ENCODE measurements around the gene TP53I13.
A peak's percentile ranks its signal among the peaks of the same experiment; 100 is the strongest.
"Not testable (repeated sequence)": the region's sequence is repeated elsewhere in the genome, so short reads cannot be mapped to it uniquely, and the experiment has no call there.

TP53I13 gene, protein sequence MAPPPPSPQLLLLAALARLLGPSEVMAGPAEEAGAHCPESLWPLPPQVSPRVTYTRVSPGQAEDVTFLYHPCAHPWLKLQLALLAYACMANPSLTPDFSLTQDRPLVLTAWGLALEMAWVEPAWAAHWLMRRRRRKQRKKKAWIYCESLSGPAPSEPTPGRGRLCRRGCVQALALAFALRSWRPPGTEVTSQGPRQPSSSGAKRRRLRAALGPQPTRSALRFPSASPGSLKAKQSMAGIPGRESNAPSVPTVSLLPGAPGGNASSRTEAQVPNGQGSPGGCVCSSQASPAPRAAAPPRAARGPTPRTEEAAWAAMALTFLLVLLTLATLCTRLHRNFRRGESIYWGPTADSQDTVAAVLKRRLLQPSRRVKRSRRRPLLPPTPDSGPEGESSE

DNA sequence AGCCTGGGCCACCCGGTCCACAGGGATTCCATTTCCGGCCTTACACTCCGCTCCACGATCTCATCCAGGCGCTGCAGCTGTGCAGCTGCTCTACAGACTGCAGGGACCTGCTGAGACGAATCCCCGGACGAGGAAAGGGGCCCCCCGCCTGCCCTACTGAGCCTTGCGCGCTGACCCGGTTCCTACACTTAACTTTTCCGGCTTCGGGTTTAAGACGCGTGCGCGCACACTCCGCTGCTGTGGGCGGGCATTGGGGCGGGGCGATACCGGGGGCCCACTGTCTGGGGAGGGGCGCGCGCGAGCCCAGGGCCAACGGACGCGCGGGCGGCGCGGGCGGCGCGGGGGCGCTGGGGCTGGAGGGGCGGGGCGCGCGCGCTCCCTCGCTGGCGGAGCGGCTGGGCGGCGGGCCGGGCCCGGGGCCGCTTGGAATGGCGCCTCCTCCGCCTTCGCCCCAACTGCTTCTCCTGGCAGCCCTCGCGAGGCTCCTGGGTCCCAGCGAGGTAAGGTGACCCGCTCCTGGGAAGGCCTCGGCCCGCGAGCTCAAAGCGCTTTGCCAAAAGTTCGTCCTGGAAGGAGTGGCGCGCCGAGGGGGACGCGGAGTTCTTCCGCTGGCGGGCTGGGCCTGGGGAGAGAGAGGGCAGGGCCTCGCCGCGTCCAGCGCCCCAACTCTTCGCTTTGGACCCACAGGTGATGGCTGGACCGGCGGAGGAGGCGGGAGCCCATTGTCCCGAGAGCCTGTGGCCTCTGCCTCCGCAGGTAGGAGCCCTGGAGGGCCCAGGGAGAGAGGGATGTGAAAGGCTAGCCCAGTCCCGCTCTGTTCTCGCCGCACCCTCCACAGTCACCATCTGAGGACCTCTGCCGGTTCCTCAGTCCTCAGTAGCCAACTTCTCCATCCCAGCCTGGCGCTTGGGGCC is at the start of gene TP53I13:
TSS of gene TP53I13 (plus strand) at position 371 of the 914 bp plus-strand sequence. CDS start at position 429, 58 bp downstream.
- peak; percentile 85 for DNase-seq

DNA sequence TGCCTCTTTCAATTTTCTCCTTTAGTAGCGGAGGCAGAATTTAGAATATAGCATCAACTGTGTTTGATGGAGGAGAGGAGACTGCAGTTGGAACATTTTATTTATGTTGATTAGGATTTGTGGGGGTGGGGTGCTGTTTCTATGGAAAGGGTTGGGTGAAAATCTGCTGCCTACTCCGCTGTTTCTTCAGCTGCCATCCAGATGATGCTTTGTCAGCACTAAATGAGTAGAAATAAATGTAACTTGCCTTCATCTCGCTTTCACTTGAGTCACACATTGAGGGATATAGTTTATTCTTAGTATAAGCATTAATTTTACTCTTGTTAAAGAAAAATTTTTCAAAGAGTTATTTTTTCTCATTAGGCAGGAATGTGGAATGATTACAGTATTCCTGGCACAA is 43.8 kb upstream of the TP53I13 start:
- no peak for DNase-seq

DNA sequence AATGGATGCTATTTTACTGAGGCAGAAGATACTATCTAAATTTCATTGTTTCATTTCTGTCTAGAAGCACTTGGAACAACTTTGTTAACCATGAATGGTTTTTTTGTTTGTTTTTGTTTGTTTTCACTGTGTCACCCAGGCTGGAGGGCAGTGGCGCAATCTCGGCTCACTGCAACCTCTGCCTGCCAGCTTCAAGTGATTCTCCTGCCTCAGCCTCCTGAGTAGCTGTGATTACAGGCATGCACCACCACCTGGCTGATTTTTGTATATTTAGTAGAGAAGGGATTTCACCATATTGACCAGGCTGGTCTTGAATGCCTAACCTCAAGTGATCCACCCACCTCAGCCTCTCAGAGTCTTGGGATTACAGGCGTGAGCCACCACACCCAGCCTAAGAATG is 42.2 kb upstream of the TP53I13 start:
- no peak for DNase-seq

DNA sequence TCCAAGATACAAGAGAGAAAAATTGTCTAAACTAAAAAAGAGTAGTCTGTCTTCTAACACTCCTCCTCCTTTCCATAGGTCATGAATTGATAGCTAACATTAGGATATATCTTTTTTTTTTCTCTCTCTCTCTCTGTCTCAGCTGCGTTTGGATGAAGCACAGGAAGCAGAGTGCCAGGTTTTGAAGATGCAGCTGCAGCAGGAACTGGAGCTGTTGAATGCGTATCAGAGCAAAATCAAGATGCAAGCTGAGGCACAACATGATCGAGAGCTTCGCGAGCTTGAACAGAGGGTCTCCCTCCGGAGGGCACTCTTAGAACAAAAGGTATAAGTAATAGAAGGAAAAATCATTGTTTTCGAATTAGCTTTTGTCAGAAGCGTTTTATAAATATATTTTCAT is 34.5 kb upstream of the TP53I13 start:
- no peak for DNase-seq

DNA sequence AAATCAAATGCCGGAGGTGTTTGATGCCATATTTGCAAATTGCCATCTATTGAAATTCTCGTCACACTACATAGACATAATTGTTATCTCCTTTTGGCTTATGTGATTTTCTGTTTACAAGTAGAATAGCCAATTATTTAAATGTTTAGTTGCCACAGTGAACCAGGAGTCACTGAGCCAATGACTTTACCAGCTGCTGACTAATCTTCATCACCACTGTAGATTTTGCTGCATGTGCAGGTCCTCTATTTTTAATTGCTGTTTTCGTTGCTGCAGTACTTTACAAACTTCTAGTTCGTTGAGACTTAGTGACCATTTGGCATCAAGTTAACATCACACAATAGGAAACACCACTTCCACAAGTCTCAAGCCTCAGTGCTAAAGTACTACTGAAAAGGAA is 24.4 kb upstream of the TP53I13 start:
- no peak for DNase-seq

DNA sequence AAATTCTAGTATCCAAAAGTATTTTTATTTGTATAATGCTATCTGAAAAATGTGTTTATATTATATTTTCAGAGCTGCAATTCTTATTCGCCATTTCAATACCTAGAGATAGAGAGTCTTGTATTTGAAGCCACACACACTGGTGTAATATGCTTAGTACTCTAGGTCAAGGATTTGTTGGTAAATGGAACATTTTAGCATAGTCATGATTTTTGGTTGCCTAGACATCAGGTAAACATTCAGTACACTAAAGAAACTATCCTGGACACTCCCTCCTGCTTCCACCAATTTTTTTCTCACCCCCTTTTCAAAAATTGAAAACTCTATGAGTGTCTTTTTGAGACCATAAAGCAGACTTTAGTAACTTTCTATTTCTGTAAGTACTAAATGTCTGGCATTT is 22.4 kb upstream of the TP53I13 start:
- DNase-seq = peak; percentile 32

DNA sequence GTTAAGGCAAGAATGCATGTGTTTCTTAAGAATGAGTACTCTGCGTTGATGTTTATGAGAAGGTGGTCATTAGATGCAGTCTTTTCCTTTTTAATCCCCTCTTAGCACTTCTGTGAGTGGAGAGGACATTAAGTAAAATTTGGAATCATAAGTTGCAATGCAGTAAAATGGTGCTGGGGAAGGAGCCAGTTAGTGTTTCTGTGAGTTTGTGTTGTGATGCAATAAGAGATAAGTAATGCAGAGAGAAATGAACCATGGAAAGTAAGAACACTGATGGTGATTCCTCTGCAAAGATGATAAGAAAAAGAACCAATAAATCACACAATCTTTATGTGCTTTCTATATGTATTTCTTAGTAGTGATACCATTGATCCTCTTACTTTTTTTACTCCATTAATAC is 21.7 kb upstream of the TP53I13 start:
- DNase-seq = peak; percentile 32

DNA sequence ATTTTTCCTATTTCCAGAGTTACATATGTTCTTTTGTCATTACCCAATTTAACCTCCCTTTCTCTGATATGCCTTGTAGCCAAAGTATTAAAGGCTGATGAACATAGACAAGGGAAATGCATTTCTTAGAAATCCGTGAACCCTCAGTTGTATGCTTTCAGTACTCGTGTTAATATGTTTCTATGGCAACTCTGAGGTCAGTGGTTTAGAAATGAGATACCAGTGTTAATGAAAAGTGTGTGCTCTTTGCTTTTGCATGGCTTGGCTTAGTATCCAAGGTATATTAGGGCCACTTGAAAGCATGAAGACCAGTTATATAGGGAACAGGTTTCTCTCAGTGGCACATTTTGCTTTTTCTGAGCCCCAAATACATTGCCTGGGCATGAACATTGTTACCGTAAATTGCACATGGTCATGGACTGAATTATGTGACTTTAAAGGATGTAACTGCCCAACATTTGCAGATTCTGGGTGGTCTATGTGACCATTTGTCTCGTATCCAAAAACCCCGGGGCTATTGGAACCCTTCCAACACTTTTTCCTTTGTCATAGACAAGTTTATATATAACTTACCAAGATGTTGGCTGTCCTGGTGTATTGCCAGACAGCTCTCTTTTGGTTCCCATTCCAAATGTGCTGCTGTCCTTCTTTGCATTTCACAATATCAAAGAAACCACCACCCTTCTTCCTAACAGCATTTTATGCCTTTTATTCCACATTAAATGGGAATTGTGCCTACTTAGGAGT is 19.2 kb upstream of the TP53I13 start:
- peak; percentile 76 for DNase-seq

DNA sequence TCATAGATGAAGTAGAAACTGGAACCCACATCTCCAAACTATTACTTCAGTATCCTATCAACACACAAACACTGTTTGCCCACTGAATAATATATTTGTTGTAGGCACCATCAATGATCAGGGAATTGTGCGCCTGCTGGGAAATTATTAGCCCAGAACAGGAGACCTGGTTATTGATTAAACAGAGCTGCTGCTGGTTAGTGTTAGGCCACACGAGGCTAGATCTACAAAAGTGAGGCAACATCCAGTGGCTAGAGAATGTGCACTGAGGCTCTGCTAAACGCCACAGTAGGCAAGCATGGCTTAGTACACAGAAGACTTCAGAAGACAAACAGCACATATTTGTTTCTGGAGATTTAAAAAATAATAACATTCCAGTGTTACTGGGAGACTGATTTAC is 12.7 kb upstream of the TP53I13 start:
- no peak for DNase-seq

DNA sequence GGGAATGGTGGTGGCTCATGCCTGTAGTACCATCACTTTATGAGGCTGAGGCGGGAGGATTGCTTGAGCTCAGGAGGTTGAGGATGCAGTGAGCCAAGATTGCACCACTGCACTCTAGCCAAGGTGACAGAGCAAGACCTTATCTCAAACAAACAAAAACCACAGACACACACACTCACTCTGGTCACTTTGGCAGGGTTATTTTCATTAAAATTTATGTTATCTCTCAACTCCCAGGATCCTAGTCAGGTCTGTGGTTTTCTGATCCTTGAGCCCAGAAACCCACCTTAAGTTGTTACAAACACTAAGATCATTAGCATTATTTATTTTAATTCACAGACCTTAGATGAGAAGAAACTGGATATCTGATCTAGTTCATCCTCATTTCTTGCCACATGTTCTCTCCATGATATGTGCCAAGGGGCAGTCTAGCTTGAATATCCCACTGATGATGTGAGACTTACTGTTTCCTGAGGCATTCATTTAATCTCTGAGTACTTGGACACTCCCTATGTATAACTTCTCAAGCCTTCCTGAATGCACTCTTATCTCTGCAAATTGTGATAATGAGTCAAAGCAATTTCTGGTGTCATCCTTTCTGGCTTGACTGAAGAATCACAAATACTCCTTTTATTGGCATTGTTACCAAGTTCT is 11.3 kb upstream of the TP53I13 start:
- DNase-seq = peak; percentile 82

DNA sequence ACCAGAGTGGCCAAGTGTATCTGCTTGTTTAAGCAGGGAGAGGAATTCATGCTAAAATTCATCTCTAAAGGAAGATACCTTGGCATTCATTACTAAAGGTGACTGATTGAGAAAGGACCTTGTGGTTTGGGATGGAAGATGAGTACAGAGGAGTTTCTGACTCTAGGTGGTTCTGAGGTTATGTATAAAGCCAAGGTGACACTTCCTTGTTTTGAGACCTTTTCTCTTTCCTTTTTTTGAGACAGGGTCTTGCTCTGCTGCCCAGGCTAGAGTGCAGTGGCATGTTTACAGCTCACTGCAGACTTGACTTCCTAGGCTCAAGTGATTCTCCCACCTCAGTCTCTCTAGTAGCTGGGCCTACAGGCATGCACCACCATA is 10.8 kb upstream of the TP53I13 start:
- DNase-seq = no peak

DNA sequence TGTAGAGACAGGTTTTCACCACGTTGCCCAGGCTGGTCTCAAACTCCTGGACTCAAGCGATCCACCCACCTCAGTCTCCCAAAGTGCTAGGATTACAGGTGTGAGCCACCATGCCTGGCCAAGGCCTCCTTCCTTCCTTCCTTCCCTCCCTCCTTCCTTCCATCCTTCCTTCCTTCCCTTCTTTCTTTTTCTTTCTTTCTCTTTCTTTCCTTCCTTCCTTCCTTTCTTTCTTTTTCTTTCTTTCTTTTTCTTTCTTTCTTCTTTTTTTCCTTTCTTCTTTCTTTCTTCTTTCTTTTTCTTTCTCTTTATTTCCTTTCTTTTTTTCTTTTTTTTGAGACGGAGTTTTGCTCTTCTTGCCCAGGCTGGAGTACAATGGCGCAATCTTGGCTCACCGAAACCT is 10.4 kb upstream of the TP53I13 start:
- DNase-seq = not testable (repeated sequence)

DNA sequence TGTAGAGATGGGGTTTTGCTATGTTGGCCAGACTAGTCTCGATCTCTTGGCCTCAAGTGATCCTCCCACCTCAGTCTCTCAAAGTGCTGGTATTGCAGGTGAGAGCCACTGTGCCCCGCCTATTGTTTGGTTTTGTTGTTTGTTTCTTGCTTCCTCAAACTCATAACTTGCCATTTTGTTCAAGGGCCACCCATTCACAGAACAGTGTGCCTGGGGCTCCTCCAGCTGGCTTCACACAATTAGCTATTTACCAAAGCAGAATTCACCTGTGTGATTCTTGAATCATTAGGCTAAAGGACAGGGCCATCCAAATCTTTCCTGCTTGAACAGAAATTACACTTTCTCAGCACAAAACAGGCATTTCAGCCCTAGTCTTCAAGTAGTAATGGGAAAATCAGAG is 8.9 kb upstream of the TP53I13 start:
- no peak for DNase-seq

DNA sequence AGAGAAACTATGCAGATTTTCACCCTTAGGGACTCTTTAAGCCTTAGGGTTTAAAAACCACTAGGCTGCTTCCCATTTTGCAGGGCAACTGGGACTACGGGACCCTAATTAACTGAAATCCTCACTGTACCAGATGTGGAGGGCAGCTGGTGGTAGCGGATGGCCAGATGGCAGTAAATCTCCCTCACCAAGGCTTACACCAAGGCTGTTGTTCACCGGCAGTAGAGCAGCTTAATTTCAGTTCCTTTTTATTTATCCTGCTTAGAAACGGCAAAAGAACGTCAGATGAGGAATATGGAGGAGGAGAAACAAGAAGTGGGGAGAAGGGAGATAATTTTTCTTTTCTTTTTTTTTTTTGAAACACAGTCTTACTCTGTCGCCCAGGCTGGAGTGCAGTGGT is 8.2 kb upstream of the TP53I13 start:
- no peak for DNase-seq

DNA sequence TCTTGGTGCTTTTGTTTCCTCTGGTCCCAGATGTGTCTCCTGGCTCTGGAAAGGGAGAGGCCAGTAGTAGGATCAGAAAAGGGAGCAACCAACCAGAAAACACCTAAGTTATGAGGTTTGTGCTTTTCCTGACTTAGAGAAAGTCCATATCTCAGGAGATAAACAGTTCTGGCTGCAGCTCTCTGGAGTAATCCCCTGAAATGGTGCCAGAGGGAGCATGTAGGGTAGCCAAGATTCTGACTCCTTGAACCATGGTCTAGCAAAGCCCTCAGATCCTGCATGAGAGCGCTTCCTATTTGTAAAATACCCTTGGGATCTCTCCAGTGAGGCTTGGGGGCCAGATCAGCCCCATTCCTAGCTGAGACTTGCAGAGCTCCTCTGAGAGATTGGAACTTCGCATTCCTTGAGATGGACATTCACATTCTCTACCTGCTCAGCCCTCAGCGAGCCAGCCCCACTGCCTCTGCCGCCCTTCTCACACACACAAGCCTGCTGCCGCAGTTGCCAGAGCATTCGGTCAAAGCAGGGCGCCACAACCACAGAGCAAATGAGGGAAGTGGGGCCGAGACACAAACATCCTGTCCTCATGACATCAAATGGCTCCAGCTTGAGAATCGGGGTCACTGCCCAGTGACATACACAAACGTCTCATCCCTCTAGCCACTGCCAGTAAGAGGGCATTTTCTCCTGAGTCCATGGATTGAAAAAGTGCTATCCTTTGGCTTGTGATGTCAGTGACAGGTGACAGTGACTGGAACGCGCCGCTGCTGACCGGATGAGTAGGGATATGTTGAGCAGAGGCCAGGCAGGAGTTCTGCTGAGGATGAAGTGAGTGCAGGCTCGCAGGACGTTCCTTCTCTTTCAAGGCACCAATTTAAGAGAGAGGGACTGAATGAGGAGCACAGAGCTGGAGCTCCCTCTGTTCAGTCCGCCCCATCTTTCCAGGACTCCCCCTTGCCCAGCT is 6.7 kb upstream of the TP53I13 start:
- DNase-seq = no peak

DNA sequence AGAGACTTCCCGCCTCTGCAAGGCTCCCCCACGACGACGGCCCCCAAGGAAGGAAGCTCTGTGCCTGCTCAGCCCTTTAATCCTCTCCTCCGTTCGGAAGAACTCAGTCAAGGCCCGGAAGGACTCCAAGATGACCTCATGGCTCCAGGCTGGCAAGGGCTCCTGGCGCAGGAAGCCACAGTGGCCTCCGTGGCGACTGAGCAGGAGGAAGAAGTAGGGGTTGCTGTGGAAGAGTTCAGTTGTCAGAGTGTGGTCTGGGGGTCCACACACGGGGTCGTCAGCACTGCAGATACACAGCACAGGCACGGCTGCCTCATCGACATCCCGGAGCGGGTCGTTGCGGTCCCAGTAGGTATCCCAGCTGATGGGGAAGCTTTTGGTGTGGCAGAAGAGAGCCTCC is 5.9 kb upstream of the TP53I13 start:
- no peak for DNase-seq

DNA sequence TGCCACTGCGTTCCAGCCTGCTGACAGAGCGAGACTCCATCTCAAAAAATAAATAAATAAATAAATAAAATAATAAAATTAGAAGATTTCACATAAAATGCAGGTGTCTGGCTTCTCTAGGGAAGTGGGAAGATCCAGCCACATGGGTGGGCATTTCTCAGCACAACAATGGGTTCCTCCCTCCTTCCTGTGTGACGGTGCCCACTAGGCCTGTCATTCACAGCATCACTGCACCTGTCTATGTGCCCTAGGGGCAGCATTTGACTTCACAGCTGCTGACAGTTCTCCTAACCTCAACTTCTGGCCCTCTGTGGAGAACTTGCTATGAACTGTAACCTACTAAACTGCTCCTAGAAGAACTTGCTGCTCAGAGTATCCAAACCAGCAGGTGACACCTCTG is 4.7 kb upstream of the TP53I13 start:
- DNase-seq = no peak

DNA sequence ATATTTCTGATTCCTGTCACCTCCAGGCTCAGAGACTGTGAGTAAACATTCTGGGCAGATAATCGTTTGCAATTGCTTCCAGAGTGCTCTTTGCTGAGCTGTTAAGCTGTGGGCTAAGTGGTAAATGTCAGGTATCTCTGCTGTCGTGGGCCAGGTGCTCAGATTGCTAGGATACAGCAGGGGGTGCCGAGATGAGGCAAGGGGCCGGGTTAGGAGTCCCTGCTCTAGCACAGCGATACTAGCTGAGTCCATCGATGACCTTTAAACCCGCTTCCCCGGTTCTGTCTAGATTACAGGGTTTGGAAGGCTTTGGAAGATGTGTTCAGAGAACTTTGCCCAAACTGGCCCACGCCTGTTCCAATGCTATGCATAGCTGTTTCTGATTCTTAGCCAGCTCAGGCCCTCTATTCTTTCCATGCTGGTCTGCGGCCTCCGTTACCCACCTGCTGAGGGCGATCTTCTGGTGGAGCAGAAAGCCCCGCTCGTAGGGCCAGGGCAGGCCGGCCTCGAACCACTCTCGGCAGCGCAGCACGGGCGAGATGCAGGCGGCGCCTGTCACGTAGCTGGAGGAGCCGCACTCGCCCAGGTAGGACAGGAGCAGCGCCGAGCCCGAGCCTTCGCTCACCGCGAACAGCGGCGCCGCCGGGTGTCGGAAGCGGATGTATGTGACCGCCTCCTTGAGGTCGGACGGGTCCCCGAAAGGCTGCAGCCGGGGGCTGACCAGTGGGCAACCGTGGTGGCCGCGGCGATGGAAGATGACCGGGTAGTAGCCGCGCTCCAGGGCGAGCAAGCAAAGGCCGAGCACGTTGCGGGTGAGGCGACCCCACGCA is 2.6 kb upstream of the TP53I13 start:
- DNase-seq = no peak

DNA sequence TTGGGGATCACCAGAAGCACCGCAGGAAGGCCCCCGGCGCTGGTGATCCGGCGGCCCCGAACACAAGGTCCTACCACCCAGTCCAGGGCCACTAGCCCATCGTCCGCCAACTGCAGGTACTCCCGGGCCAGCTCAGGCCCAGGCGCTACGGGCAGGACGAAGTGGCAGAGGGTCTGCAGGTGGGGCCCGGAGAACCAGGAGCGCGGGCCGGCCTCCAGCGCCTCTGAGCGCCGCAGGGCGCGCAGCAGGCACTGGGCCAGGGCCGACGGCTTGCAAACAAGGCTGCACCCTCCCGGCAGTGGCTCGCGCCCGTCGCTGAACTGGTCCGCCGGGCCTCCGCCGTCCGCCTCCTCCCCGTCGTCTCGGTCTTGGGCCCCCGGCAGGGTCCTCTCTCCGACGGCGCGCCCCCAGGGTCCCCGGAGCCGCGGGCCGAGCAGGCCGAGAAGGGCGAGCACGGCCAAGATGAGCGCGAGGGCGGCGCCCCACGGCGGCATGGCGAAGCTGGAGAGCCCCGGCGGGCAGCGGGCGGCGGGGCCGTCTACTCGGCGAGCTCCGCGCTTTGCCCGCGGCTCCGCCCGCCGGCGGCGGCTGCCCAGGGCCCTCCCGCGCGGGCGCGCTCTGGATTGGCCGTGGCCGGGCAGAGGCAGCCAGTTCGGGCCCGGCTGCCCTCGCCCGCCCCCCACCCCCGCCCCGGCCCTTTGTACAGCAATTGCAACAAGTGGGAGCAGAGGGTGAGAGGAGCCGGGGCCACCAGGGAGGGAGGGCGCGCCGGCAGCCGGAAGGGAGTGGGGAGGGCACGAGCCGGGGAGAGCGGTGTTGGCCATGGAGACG is 1.8 kb upstream of the TP53I13 start, which contains the start of gene ABHD15:
TSS of gene ABHD15 (minus strand) at position 565 of the 831 bp plus-strand sequence. CDS start at position 494, 71 bp downstream.
- DNase-seq = peak; percentile 60

DNA sequence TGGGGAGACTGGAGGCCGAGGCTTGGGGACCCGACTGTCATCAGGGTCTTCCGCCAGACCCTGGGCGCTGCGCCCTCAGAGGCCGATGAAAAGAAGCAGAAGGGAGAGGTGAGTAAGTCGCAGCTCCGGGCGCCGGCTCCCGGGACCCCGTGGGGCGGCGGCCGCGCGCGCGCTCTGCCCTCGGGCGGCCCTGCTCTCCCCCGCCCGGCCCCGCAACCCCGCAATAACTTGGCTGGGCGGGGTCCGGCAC is 1.3 kb upstream of the TP53I13 start:
- no peak for DNase-seq

Measured in OCI-M1 (cell line).